A549 (cell line): ENCODE measurements around the gene B3GAT1. TPM values are rescaled to one million over a fixed set of nuclear protein-coding genes. Genes with fewer than 3 reads are reported as not detected.
A peak's percentile ranks its signal among the peaks of the same experiment; 100 is the strongest.
"Not testable (repeated sequence)": the region's sequence is repeated elsewhere in the genome, so short reads cannot be mapped to it uniquely, and the experiment has no call there.

ENCODE experiments used
- ATAC-seq, 2 experiments: fragments of 200-7000 bp in 1 of 2; fragments of >200 bp in 1 of 2; cut with Nextera tagmentation in 1 of 2; cut with Tn5 transposase in 1 of 2; 3 replicates each; pipeline versions ENCODE4 v1.8.0 to v1.9.1; 2018 to 2020; ENCODE audit warnings: mild to moderate bottlenecking in 1 of 2, moderate library complexity in 1 of 2
- CTCF ChIA-PET: fragments of 300-600 bp; sonication (Branson Sonifier 250); formaldehyde crosslinking; extraction: SDS; loops from one replicate; lab custom pipeline; 2021; ENCODE audit warnings: antibody characterized with exemption, inconsistent platforms; lab: Yijun Ruan, JAX
- POLR2A ChIA-PET: fragments of 350-600 bp; formaldehyde crosslinking; extraction: SDS; loops from one replicate; lab custom pipeline; 2021; ENCODE audit warnings: antibody characterized with exemption, inconsistent platforms; lab: Yijun Ruan, JAX
- DNase-seq, 2 experiments: peaks; one replicate each; pipeline versions ENCODE4 v3.0.0 to v3.0.0-alpha.2; 2011 to 2016; ENCODE audit warnings: low read depth in 1 of 2, low spot score in 1 of 2
- FAIRE-seq: peaks from 2 replicates; lab custom pipeline; 2011; peaks lifted over from hg19 to GRCh38; lab: Jason Lieb, UNC
- H3K27ac ChIP-seq, 2 experiments: fragments of >200 bp; sonication (Bioruptor Twin); formaldehyde crosslinking; 3 replicates each; pipeline ENCODE4 v1.5.1; 2016 to 2017
- H3K4me1 ChIP-seq: fragments of >200 bp; sonication (Bioruptor Twin); formaldehyde crosslinking; 3 replicates; pipeline ENCODE4 v1.6.1; 2016
- H3K4me2 ChIP-seq: fragments of >200 bp; sonication (Bioruptor Twin); formaldehyde crosslinking; 3 replicates; pipeline ENCODE4 v1.6.1; 2016
- H3K4me3 ChIP-seq: fragments of >200 bp; sonication (Bioruptor Twin); formaldehyde crosslinking; 3 replicates; pipeline ENCODE4 v1.5.1; 2016
- H3K9me3 ChIP-seq: fragments of >200 bp; sonication (Bioruptor Twin); formaldehyde crosslinking; 3 replicates; pipeline ENCODE4 v1.6.1; 2016
- BCL3 ChIP-seq: fragments of >200 bp; sonication (Bioruptor Twin); formaldehyde crosslinking; IDR thresholded peaks from 3 replicates; pipeline ENCODE4 v1.6.1; 2016
- BHLHE40 ChIP-seq: IDR thresholded peaks from 2 replicates; pipeline ENCODE4 v1.6.1; 2012; ENCODE audit warnings: low read depth, low read length, inconsistent platforms
- CBX2 ChIP-seq: fragments of 200-600 bp; sonication (generic); IDR thresholded peaks from 2 replicates; pipeline ENCODE4 v1.6.1; 2016; ENCODE audit warnings: low read depth, mild to moderate bottlenecking, borderline replicate concordance
- CTCF ChIP-seq: fragments of >200 bp; sonication (Bioruptor Twin); formaldehyde crosslinking; IDR thresholded peaks from 3 replicates; pipeline ENCODE4 v1.5.1; 2016
- EP300 ChIP-seq, 2 experiments: fragments of >200 bp; sonication (Bioruptor Twin); formaldehyde crosslinking; IDR thresholded peaks; 2 replicates in 1 of 2; 3 replicates in 1 of 2; pipeline ENCODE4 v1.6.1; 2016 to 2017
- FOSL2 ChIP-seq, 2 experiments: fragments of 450-650 bp in 1 of 2; fragments of >200 bp in 1 of 2; sonication (Bioruptor Twin) in 1 of 2; formaldehyde crosslinking; IDR thresholded peaks; 2 replicates each; pipeline versions ENCODE4 v1.5.0 to v1.6.1; 2016 to 2020; ENCODE audit warnings: mild to moderate bottlenecking in 1 of 2, moderate library complexity in 1 of 2
- HDAC2 ChIP-seq: fragments of 200-600 bp; sonication (generic); IDR thresholded peaks from 2 replicates; pipeline ENCODE4 v1.6.1; 2016
- HEYL ChIP-seq: fragments of 250-450 bp; sonication (Bioruptor Pico); IDR thresholded peaks from 2 replicates; pipeline ENCODE4 v1.8.0; 2021; ENCODE audit warnings: mild to moderate bottlenecking, moderate library complexity
- HOXB13 ChIP-seq: fragments of 250-450 bp; sonication (Bioruptor Pico); IDR thresholded peaks from 2 replicates; pipeline ENCODE4 v1.5.0; 2020; ENCODE audit warnings: low read depth, mild to moderate bottlenecking, moderate library complexity
- HOXB5 ChIP-seq: fragments of 250-450 bp; sonication (Bioruptor Pico); IDR thresholded peaks from 2 replicates; pipeline ENCODE4 v1.5.0; 2020; ENCODE audit warnings: mild to moderate bottlenecking, moderate library complexity
- NR3C1 ChIP-seq: fragments of >200 bp; sonication (Bioruptor Twin); formaldehyde crosslinking; IDR thresholded peaks from 3 replicates; pipeline ENCODE4 v1.6.1; 2017
- PBX3 ChIP-seq: IDR thresholded peaks from 2 replicates; pipeline ENCODE4 v1.6.1; 2012
- POLR2AphosphoS2 ChIP-seq: conservative IDR thresholded peaks from 2 replicates; pipeline ENCODE4 v1.6.1; 2012; ENCODE audit warnings: low read length, improper control_type of control experiment, inconsistent platforms
- RAD21 ChIP-seq, 2 experiments: fragments of >200 bp in 1 of 2; sonication (Bioruptor Twin) in 1 of 2; formaldehyde crosslinking in 1 of 2; IDR thresholded peaks in 1 of 2; conservative IDR thresholded peaks in 1 of 2; 2 replicates in 1 of 2; 3 replicates in 1 of 2; pipeline ENCODE4 v1.6.1; 2012 to 2018; ENCODE audit warnings: inconsistent platforms in 1 of 2
- RCOR1 ChIP-seq: fragments of 150-350 bp; IDR thresholded peaks from 2 replicates; pipeline ENCODE4 v1.6.1; 2014; ENCODE audit warnings: antibody characterized with exemption, low read length, low read depth
- REST ChIP-seq: fragments of 200-600 bp; sonication (generic); IDR thresholded peaks from 2 replicates; pipeline ENCODE4 v1.6.1; 2016; ENCODE audit warnings: antibody characterized with exemption, mild to moderate bottlenecking, moderate library complexity
- RNF2 ChIP-seq: fragments of 200-600 bp; sonication (generic); IDR thresholded peaks from 2 replicates; pipeline ENCODE4 v1.6.1; 2016; ENCODE audit warnings: low read depth, mild to moderate bottlenecking, antibody characterized with exemption, moderate library complexity, borderline replicate concordance
- SREBF2 ChIP-seq: fragments of 450-650 bp; IDR thresholded peaks from 2 replicates; pipeline ENCODE4 v1.6.1; 2014; ENCODE audit warnings: mild to moderate bottlenecking, moderate library complexity
- TFCP2L1 ChIP-seq: fragments of 250-450 bp; sonication (Bioruptor Pico); IDR thresholded peaks from 2 replicates; pipeline ENCODE4 v1.5.0; 2021; ENCODE audit warnings: mild to moderate bottlenecking
- USF2 ChIP-seq: fragments of 450-650 bp; IDR thresholded peaks from 2 replicates; pipeline ENCODE4 v1.6.1; 2014; ENCODE audit warnings: antibody characterized with exemption
- ZC3H11A ChIP-seq: fragments of 450-650 bp; IDR thresholded peaks from 2 replicates; pipeline ENCODE4 v1.6.1; 2014; ENCODE audit warnings: antibody characterized with exemption, mild to moderate bottlenecking
- WGBS: methylation state at CpG from one replicate; pipeline ENCODE4 v1.1.6; 2017; ENCODE audit errors: missing lambda C conversion rate; 5-methylcytosine and 5-hydroxymethylcytosine counted together
- polyA plus RNA-seq, 4 experiments: library from polyadenylated mRNA; depleted of rRNA in 3 of 4; stranded (reverse); fragments of >200 nt; fragmentation: RNase III in 1 of 4; extraction: RNeasy Plus Mini Kit Qiagen cat#74134 plus additional on column Dnase treatment in 1 of 4; gene quantifications; 2 replicates in 3 of 4; 3 replicates in 1 of 4; pipeline ENCODE4 v1.2.3, GENCODE V29; 2011 to 2017

B3GAT1 gene
- polyA plus RNA-seq, 2 of the 4 experiments (the other 2 are of a cell fraction): not detected

- 32% methylated on average over 14 of the region's 16 CpGs for WGBS
- POLR2A ChIA-PET: no interaction called here
- no peak overlapping the region for H3K4me3 ChIP-seq
- DNase-seq (no peak), ATAC-seq (no peak), FAIRE-seq (no peak)
- TF ChIP-seq PBX3: no peak
- TF ChIP-seq HOXB5 (CRISPR knock-in tag): no peak
- TF ChIP-seq EP300 (IDR thresholded peaks at IDR 0.05): no peak
- TF ChIP-seq HEYL: no peak
- no peak for TF ChIP-seq HDAC2
- no peak for TF ChIP-seq CBX2
- TF ChIP-seq NR3C1: no peak
- TF ChIP-seq RAD21 (conservative IDR thresholded peaks at IDR 0.05 in 1 of 2, IDR thresholded peaks at IDR 0.05 in 1 of 2): no peak
- TF ChIP-seq CTCF: no peak
- no peak overlapping the region for H3K4me2 ChIP-seq
- H3K9me3 ChIP-seq: no peaks in the 10 kb centered on the region
- no peaks in the 10 kb centered on the region for H3K4me1 ChIP-seq
- CTCF ChIA-PET: no interaction called here
- H3K27ac ChIP-seq: no peak overlapping the region
Measured at GRCh38 chr11:134445601-134446325, 33.7 kb upstream of the B3GAT1 start.

GRCh38 chr11:134444160-134445108 lies 32.4 kb upstream of the B3GAT1 start:
- POLR2A ChIA-PET, H3K27ac ChIP-seq, H3K4me2 ChIP-seq, H3K4me1 ChIP-seq, H3K9me3 ChIP-seq, FAIRE-seq, ATAC-seq, CTCF ChIA-PET, H3K4me3 ChIP-seq: not testable (repeated sequence)
- 24% methylated on average over 5 of the region's 17 CpGs for WGBS
- peak in 1 of 2 experiments; percentile 7 for DNase-seq
- TF ChIP-seq REST: peak; percentile 50; the same call in 1 of the 2 replicates

GRCh38 chr11:134443246-134443645 lies 31.2 kb upstream of the B3GAT1 start:
- H3K27ac ChIP-seq: no peak overlapping the region
- 18% methylated on average over 6 of the region's 6 CpGs for WGBS
- no peak for FAIRE-seq
- no peaks in the 10 kb centered on the region for H3K4me1 ChIP-seq
- H3K4me2 ChIP-seq: no peak overlapping the region
- DNase-seq: no peak
- H3K4me3 ChIP-seq: no peak overlapping the region
- ChIA-PET POLR2A (no interaction called here), CTCF (no interaction called here)
- no peak for ATAC-seq
- no peaks in the 10 kb centered on the region for H3K9me3 ChIP-seq
- no peak for TF ChIP-seq TFCP2L1 (CRISPR knock-in tag)
- TF ChIP-seq RNF2: no peak
- no peak for TF ChIP-seq HOXB13 (CRISPR knock-in tag)
- no peak for TF ChIP-seq SREBF2
- no peak for TF ChIP-seq USF2
- TF ChIP-seq RCOR1: no peak
- TF ChIP-seq NR3C1: no peak
- TF ChIP-seq FOSL2 (IDR thresholded peaks at IDR 0.05): no peak
- TF ChIP-seq FOSL2 (CRISPR knock-in tag; IDR thresholded peaks at IDR 0.05): no peak
- no peak for TF ChIP-seq BCL3
- no peak for TF ChIP-seq POLR2AphosphoS2
- no peak for TF ChIP-seq BHLHE40
- no peak for TF ChIP-seq ZC3H11A
